Large intestine (tissue), 3 donors: Measurements from ENCODE around the gene ITLN1. TPM values are rescaled to one million over a fixed set of nuclear protein-coding genes. Genes with fewer than 3 reads are reported as not detected.

Source experiments
- DNase-seq, 2 donors: peaks; one replicate each; pipeline versions ENCODE4 v3.0.0 to v3.0.0-alpha.2; 2013
- H3K27ac ChIP-seq: one replicate; pipeline ENCODE4 v1.5.1; 2013; ENCODE audit warnings: low read length
- H3K27me3 ChIP-seq: 2 replicates; pipeline ENCODE4 v1.6.1; 2013; ENCODE audit warnings: low read length; ENCODE audit not compliant: control insufficient read depth, insufficient read depth
- H3K36me3 ChIP-seq: 2 replicates; pipeline ENCODE4 v1.6.1; 2013; ENCODE audit warnings: low read length; ENCODE audit not compliant: control insufficient read depth, insufficient read depth
- H3K4me1 ChIP-seq: one replicate; pipeline ENCODE4 v1.6.1; 2013; ENCODE audit warnings: low read length; ENCODE audit not compliant: control insufficient read depth, insufficient read depth
- H3K4me3 ChIP-seq: one replicate; pipeline ENCODE4 v1.5.1; 2013; ENCODE audit warnings: low read length
- H3K9me3 ChIP-seq: one replicate; pipeline ENCODE4 v1.6.1; 2013; ENCODE audit warnings: mild to moderate bottlenecking, low read depth, low read length, moderate library complexity; ENCODE audit not compliant: control insufficient read depth
- WGBS: methylation state at CpG from one replicate; pipeline ENCODE4 v1.1.5; 2013; ENCODE audit warnings: low lambda C conversion rate; ENCODE audit not compliant: insufficient coverage; 5-methylcytosine and 5-hydroxymethylcytosine counted together
- polyA plus RNA-seq: library from polyadenylated mRNA; unstranded; fragments of 120-200 nt; gene quantifications from one replicate; pipeline ENCODE4 v1.2.1, GENCODE V29; 2013

ITLN1 gene
- polyA plus RNA-seq, 1 donor = 452 TPM

DNA sequence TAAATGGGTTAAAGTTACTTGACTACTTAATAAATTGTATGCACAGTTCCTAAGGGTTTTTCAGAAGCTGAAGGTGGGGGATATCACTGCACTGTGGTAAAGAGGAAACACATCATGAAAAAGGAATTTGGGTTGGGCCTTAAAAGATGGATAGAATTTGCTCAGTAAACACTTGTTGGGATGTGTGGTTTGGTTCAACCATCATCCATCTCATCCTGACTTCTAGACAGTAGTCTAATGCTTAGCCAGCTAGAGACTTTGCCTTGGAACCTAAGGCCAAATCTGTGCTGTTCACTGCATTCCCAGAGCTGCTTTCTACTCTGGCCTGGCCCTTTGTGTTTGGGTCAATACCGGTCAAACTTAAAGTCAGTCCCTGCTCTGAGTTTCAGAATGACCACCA, 58.4 kb downstream of the ITLN1 start:
- Histone ChIP-seq H3K4me1 (no peaks in the 10 kb centered on the region), H3K27ac (no peak overlapping the region), H3K9me3 (no peaks in the 10 kb centered on the region), H3K4me3 (no peak overlapping the region), H3K36me3 (no peaks in the 10 kb centered on the region), H3K27me3 (no peaks in the 10 kb centered on the region)
- WGBS = no CpG with 5 or more reads among the region's 1 CpG
- no peak for DNase-seq

Other genes starting within 250 kb of the ITLN1 start
- gene SLAMF1, start 238.1 kb downstream of the ITLN1 start, polyA plus RNA-seq = 0.91 TPM
- 8.6 TPM for gene CD48, start 173.4 kb downstream of the ITLN1 start, polyA plus RNA-seq
- gene SLAMF7, start 145.9 kb downstream of the ITLN1 start, polyA plus RNA-seq = 5.8 TPM
- 0.72 TPM for gene LY9, start 89.0 kb downstream of the ITLN1 start, polyA plus RNA-seq
- 2.1 TPM for gene CD244, start 22.3 kb downstream of the ITLN1 start, polyA plus RNA-seq
- 1.9 TPM for gene ITLN2, start 69.6 kb upstream of the ITLN1 start, polyA plus RNA-seq
- gene F11R, start 136.0 kb upstream of the ITLN1 start, polyA plus RNA-seq = 132 TPM
- 60.9 TPM for gene TSTD1, start 153.8 kb upstream of the ITLN1 start, polyA plus RNA-seq
- 56.9 TPM for gene USF1, start 160.8 kb upstream of the ITLN1 start, polyA plus RNA-seq
- gene ARHGAP30, start 184.7 kb upstream of the ITLN1 start, polyA plus RNA-seq = 5.7 TPM
- gene NECTIN4, start 204.4 kb upstream of the ITLN1 start, polyA plus RNA-seq = 0.42 TPM
- 5.6 TPM for gene KLHDC9, start 213.2 kb upstream of the ITLN1 start, polyA plus RNA-seq
- gene PFDN2, start 232.9 kb upstream of the ITLN1 start, polyA plus RNA-seq = 72.5 TPM
- 80.6 TPM for gene NIT1, start 232.9 kb upstream of the ITLN1 start, polyA plus RNA-seq
- gene DEDD, start 247.5 kb upstream of the ITLN1 start, polyA plus RNA-seq = 33.0 TPM